Measurements from ENCODE around the gene KCNE3.

Gene KCNE3

DNA sequence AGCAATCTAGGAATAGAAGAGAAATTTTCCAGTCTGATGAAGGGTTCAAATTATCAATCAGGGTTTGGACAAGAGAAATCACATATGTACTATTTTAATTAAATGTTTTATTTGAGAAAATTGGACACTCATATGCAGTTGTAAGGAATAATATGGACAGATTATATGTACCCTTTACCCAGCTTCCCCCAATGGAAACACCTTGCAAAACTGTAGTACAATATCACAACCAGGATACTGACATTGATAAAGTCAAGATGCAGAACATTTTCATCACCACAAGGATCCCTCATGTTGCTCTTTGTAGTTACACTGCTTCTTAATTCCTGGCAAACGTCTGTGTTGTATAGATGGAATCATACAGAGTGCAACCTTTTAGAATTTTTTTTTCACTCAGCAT lies 27.6 kb upstream of the KCNE3 start:
- no peak overlapping the region for H3K9ac ChIP-seq (ENCODE audit: low read length)

GRCh38 chr11:74493791-74494630 lies 26.7 kb upstream of the KCNE3 start:
- H2BK120ac ChIP-seq (ENCODE audit: low read depth, low read length), result no peak overlapping the region
- no peak overlapping the region for H3K4me3 ChIP-seq (ENCODE audit: low read length)
- peak overlapping the region; percentile 43 for H3K18ac ChIP-seq (ENCODE audit: low read length)
- DNase-seq, result no peak
- H3K36me3 ChIP-seq (ENCODE audit: control insufficient read depth, insufficient read depth, low read length), result no peaks in the 10 kb centered on the region
- H3K23ac ChIP-seq (ENCODE audit: low read length), result peak overlapping the region; percentile 96
- no CpG with 5 or more reads among the region's 14 CpGs for WGBS (ENCODE audit: extremely low coverage, insufficient coverage, low lambda C conversion rate)
- peak overlapping the region; percentile 44 for H2AK5ac ChIP-seq (ENCODE audit: low read length)
- H4K5ac ChIP-seq (ENCODE audit: low read length), result no peak overlapping the region
- H3K79me1 ChIP-seq (ENCODE audit: low read length), result no peaks in the 10 kb centered on the region
- H2BK5ac ChIP-seq (ENCODE audit: low read length), result no peak overlapping the region
- peak overlapping the region; percentile 81 for H3K56ac ChIP-seq (ENCODE audit: low read length)
- peaks cover 5% of the 10 kb centered on the region for H3K4me1 ChIP-seq (ENCODE audit: control insufficient read depth, low read depth, low read length)
- no peaks in the 10 kb centered on the region for H3K27me3 ChIP-seq (ENCODE audit: insufficient read depth, low read length, poor library complexity)
- H3K79me2 ChIP-seq (ENCODE audit: control insufficient read depth, insufficient read depth, low read length), result no peaks in the 10 kb centered on the region
- no peak overlapping the region for H3K4ac ChIP-seq (ENCODE audit: low read depth, low read length)
- no peak overlapping the region for H2BK15ac ChIP-seq (replicated peaks; ENCODE audit: low read depth)
- peak overlapping the region; percentile 52 for H3K4me2 ChIP-seq (ENCODE audit: low read length)
- no peak overlapping the region for H3K27ac ChIP-seq (ENCODE audit: low read depth, low read length)
- H3K9ac ChIP-seq (ENCODE audit: low read length), result peak overlapping the region; percentile 63
- peak overlapping the region; percentile 60 for H4K8ac ChIP-seq (ENCODE audit: low read depth, low read length)

More for the DNA sequence above, 27.6 kb upstream of the KCNE3 start:
- no CpG with 5 or more reads among the region's 1 CpG for WGBS (ENCODE audit: extremely low coverage, insufficient coverage, low lambda C conversion rate)
- DNase-seq, result no peak
- Histone ChIP-seq H2BK120ac (ENCODE audit: low read depth, low read length) (no peak overlapping the region), H3K4ac (ENCODE audit: low read depth, low read length) (no peak overlapping the region), H3K4me1 (ENCODE audit: control insufficient read depth, low read depth, low read length) (peaks cover 5% of the 10 kb centered on the region), H3K36me3 (ENCODE audit: control insufficient read depth, insufficient read depth, low read length) (no peaks in the 10 kb centered on the region), H2AK5ac (ENCODE audit: low read length) (no peak overlapping the region), H3K27ac (ENCODE audit: low read depth, low read length) (no peak overlapping the region), H2BK15ac (replicated peaks; ENCODE audit: low read depth) (no peak overlapping the region), H2BK5ac (ENCODE audit: low read length) (no peak overlapping the region), H4K5ac (ENCODE audit: low read length) (no peak overlapping the region), H3K56ac (ENCODE audit: low read length) (no peak overlapping the region), H3K23ac (ENCODE audit: low read length) (no peak overlapping the region), H3K79me1 (ENCODE audit: low read length) (no peaks in the 10 kb centered on the region), H3K18ac (ENCODE audit: low read length) (no peak overlapping the region), H3K27me3 (ENCODE audit: insufficient read depth, low read length, poor library complexity) (no peaks in the 10 kb centered on the region), H4K8ac (ENCODE audit: low read depth, low read length) (no peak overlapping the region), H3K79me2 (ENCODE audit: control insufficient read depth, insufficient read depth, low read length) (no peaks in the 10 kb centered on the region), H3K4me3 (ENCODE audit: low read length) (no peak overlapping the region), H3K4me2 (ENCODE audit: low read length) (no peak overlapping the region)

DNA sequence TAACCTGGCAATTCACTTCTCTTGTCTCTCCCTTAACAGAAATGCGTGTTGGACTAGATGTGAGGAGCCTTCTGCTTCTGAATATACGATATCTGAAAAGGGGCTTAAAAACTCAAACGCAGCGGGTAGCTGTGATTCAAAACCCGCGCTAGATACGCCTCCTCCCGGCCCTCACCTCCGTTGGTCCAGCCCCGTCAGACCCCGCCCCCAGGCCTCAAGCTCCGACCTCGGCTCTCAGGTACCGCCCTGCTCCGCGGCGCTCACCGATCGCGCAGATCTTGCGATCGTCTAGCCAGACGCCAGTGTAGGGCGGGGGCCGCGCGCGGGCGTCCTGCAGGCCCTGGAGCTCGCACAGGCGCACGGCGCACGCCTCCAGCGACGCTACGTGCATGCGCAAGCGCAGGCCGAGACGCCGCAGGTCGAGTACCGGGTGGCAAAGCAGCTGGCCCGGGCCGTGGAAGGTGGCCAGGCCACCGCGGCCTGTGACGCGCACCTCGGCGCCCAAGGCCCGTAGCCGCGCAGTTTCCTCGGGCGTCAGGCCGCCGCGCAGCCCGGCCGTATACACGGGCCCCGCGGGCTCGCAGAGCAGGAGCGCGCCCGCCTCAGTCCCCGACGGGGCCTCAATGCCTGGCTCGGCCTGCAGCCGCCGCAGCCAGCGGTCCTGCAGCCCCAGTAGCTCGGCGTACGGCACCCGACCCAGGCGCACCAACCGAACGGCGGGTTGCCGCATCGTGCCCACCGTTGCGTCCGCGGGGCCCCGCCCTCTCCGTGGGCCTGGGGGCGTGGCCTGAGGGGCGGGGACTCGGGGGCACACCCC lies 25.8 kb upstream of the KCNE3 start, which contains the start of gene LIPT2:
TSS of gene LIPT2 (minus strand) at position 751 of the 817 bp plus-strand sequence. CDS start at position 730, 21 bp downstream.
- Histone ChIP-seq H3K4ac (ENCODE audit: low read depth, low read length) (peak within 1 kb of the TSS; percentile 87), H3K27me3 (ENCODE audit: insufficient read depth, low read length, poor library complexity) (no peaks in the 10 kb centered on the region), H3K36me3 (ENCODE audit: control insufficient read depth, insufficient read depth, low read length) (no peaks in the 10 kb centered on the region), H3K79me1 (ENCODE audit: low read length) (no peaks in the 10 kb centered on the region), H3K9ac (ENCODE audit: low read length) (peak within 1 kb of the TSS; percentile 91), H3K18ac (ENCODE audit: low read length) (peak within 1 kb of the TSS; percentile 43), H3K4me3 (ENCODE audit: low read length) (peak within 1 kb of the TSS; percentile 64), H3K4me2 (ENCODE audit: low read length) (peak within 1 kb of the TSS; percentile 96), H2BK120ac (ENCODE audit: low read depth, low read length) (peak within 1 kb of the TSS; percentile 33), H4K5ac (ENCODE audit: low read length) (no peak within 1 kb of the TSS), H3K4me1 (ENCODE audit: control insufficient read depth, low read depth, low read length) (peaks cover 5% of the 10 kb centered on the region), H3K23ac (ENCODE audit: low read length) (peak within 1 kb of the TSS; percentile 97), H2BK5ac (ENCODE audit: low read length) (peak within 1 kb of the TSS; percentile 88), H3K56ac (ENCODE audit: low read length) (peak within 1 kb of the TSS; percentile 99), H3K79me2 (ENCODE audit: control insufficient read depth, insufficient read depth, low read length) (no peaks in the 10 kb centered on the region), H2BK15ac (replicated peaks; ENCODE audit: low read depth) (no peak within 1 kb of the TSS), H3K27ac (ENCODE audit: low read depth, low read length) (peak within 1 kb of the TSS; percentile 99), H4K8ac (ENCODE audit: low read depth, low read length) (peak within 1 kb of the TSS; percentile 60), H2AK5ac (ENCODE audit: low read length) (peak within 1 kb of the TSS; percentile 44)
- peak; percentile 99 for DNase-seq
- no CpG with 5 or more reads among the region's 94 CpGs for WGBS (ENCODE audit: extremely low coverage, insufficient coverage, low lambda C conversion rate)

- no CpG with 5 or more reads among the region's 11 CpGs for WGBS (ENCODE audit: extremely low coverage, insufficient coverage, low lambda C conversion rate)
- no peak overlapping the region for H3K27ac ChIP-seq (ENCODE audit: low read depth, low read length)
- H2BK120ac ChIP-seq (ENCODE audit: low read depth, low read length), result no peak overlapping the region
Observed at GRCh38 chr11:74492084-74492483, 24.7 kb upstream of the KCNE3 start.

DNA sequence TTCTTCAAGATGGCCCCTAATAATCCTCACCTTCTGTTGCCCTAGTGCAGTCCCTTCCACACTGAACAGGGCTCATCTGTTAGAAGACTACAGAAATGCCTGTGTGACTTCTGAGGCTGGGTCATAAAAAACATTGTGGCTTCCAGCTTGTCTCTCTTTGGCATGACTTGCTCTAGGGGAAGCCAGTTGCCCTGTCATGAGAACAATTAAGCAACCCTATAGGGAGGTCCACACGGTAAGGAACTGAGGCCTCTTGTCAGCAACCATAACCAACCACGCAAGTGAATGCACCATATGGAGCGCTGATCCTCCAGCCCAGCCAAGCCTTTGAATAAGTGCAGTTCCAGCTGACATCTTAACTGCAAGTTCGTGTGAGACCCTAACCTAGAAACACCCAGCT lies 23.6 kb upstream of the KCNE3 start:
- WGBS (ENCODE audit: extremely low coverage, insufficient coverage, low lambda C conversion rate), result no CpG with 5 or more reads among the region's 4 CpGs
- DNase-seq, result no peak
- H3K9ac ChIP-seq (ENCODE audit: low read length), result no peak overlapping the region
- H4K5ac ChIP-seq (ENCODE audit: low read length), result no peak overlapping the region
- no peak overlapping the region for H3K4me3 ChIP-seq (ENCODE audit: low read length)
- H3K4me1 ChIP-seq (ENCODE audit: control insufficient read depth, low read depth, low read length), result peaks cover 5% of the 10 kb centered on the region
- no peak overlapping the region for H3K4me2 ChIP-seq (ENCODE audit: low read length)
- H3K36me3 ChIP-seq (ENCODE audit: control insufficient read depth, insufficient read depth, low read length), result no peaks in the 10 kb centered on the region
- no peak overlapping the region for H2BK120ac ChIP-seq (ENCODE audit: low read depth, low read length)
- H2BK5ac ChIP-seq (ENCODE audit: low read length), result no peak overlapping the region
- no peak overlapping the region for H3K23ac ChIP-seq (ENCODE audit: low read length)
- no peak overlapping the region for H3K18ac ChIP-seq (ENCODE audit: low read length)
- no peak overlapping the region for H3K27ac ChIP-seq (ENCODE audit: low read depth, low read length)
- no peak overlapping the region for H4K8ac ChIP-seq (ENCODE audit: low read depth, low read length)
- H2AK5ac ChIP-seq (ENCODE audit: low read length), result no peak overlapping the region
- H3K27me3 ChIP-seq (ENCODE audit: insufficient read depth, low read length, poor library complexity), result no peaks in the 10 kb centered on the region
- no peak overlapping the region for H2BK15ac ChIP-seq (replicated peaks; ENCODE audit: low read depth)
- H3K56ac ChIP-seq (ENCODE audit: low read length), result no peak overlapping the region
- no peaks in the 10 kb centered on the region for H3K79me2 ChIP-seq (ENCODE audit: control insufficient read depth, insufficient read depth, low read length)
- H3K79me1 ChIP-seq (ENCODE audit: low read length), result no peaks in the 10 kb centered on the region
- no peak overlapping the region for H3K4ac ChIP-seq (ENCODE audit: low read depth, low read length)

More at GRCh38 chr11:74492084-74492483, 24.7 kb upstream of the KCNE3 start:
- Histone ChIP-seq H3K27me3 (ENCODE audit: insufficient read depth, low read length, poor library complexity) (no peaks in the 10 kb centered on the region), H3K18ac (ENCODE audit: low read length) (peak overlapping the region; percentile 11), H2BK15ac (replicated peaks; ENCODE audit: low read depth) (no peak overlapping the region), H3K9ac (ENCODE audit: low read length) (peak overlapping the region; percentile 37), H3K4me1 (ENCODE audit: control insufficient read depth, low read depth, low read length) (peaks cover 5% of the 10 kb centered on the region), H3K56ac (ENCODE audit: low read length) (peak overlapping the region; percentile 63), H3K4ac (ENCODE audit: low read depth, low read length) (peak overlapping the region; percentile 8), H2BK5ac (ENCODE audit: low read length) (peak overlapping the region; percentile 10), H3K36me3 (ENCODE audit: control insufficient read depth, insufficient read depth, low read length) (no peaks in the 10 kb centered on the region), H3K4me3 (ENCODE audit: low read length) (no peak overlapping the region), H2AK5ac (ENCODE audit: low read length) (peak overlapping the region; percentile 4), H4K8ac (ENCODE audit: low read depth, low read length) (no peak overlapping the region), H3K79me1 (ENCODE audit: low read length) (no peaks in the 10 kb centered on the region), H3K23ac (ENCODE audit: low read length) (no peak overlapping the region), H3K79me2 (ENCODE audit: control insufficient read depth, insufficient read depth, low read length) (no peaks in the 10 kb centered on the region), H4K5ac (ENCODE audit: low read length) (no peak overlapping the region), H3K4me2 (ENCODE audit: low read length) (no peak overlapping the region)
- DNase-seq, result peak; percentile 6

Data from mesendoderm (in vitro differentiated cells).